Measurements from ENCODE around the gene DSCAM.
"Not testable (repeated sequence)": the region's sequence is repeated elsewhere in the genome, so short reads cannot be mapped to it uniquely, and the experiment has no call there.

Gene DSCAM

GRCh38 chr21:40453183-40453582 lies 393.8 kb downstream of the DSCAM start:
- DNase-seq (ENCODE audit: low read depth, low spot score) = no peak
- no peak overlapping the region for H3K4me3 ChIP-seq (ENCODE audit: low read length)

GRCh38 chr21:40452548-40452947 lies 394.4 kb downstream of the DSCAM start:
- DNase-seq (ENCODE audit: low read depth, low spot score) = no peak
- no peak overlapping the region for H3K4me3 ChIP-seq (ENCODE audit: low read length)

DNA sequence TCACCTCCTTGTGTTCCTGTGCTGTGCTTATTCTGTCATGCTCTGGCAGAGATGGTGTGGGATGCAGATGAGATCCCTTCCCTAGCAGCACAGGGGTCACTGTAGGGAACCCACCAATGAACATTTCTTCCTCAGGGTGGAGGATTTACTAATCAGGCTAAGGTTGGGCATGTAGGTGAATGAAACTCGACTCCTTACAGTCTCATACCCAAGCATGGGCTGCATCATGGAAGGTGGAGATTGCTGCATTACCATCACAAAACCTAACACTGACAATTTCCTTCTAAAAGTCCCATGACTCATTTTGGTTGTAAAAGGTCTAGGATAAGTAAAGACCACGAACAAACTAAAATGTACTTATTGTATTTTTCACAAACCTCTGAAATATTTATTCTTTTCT lies 399.9 kb downstream of the DSCAM start:
- no peak for DNase-seq (ENCODE audit: low read depth, low spot score)
- H3K4me3 ChIP-seq (ENCODE audit: low read length) = no peak overlapping the region

GRCh38 chr21:40445349-40445921 lies 401.5 kb downstream of the DSCAM start:
- no peak overlapping the region for H3K4me3 ChIP-seq (ENCODE audit: low read length)
- no peak for DNase-seq (ENCODE audit: low read depth, low spot score)

- H3K4me3 ChIP-seq (ENCODE audit: low read length); DNase-seq (ENCODE audit: low read depth, low spot score): not testable (repeated sequence)
These were observed 407.4 kb downstream of the DSCAM start for GRCh38 chr21:40439581-40439980.

DNA sequence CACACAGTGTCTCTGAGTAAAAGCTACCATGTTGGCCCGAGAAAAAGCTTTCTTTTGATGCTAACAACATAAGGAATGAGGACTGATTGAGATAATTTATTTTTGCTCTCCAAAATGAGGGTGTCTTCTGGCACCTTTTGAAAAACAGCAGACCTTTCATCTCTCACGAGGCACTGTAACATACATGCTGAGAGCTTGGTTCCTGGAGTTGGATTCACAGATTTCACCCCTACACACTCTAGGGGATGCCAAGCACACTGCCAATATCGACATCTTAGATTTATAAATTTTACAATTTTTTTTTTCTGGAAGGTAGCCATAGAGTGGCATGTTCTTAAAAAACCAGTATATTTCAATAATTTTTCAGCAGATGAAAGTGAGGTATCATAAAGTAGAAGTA lies 408.3 kb downstream of the DSCAM start:
- H3K4me3 ChIP-seq (ENCODE audit: low read length) = no peak overlapping the region
- no peak for DNase-seq (ENCODE audit: low read depth, low spot score)

- DNase-seq (ENCODE audit: low read depth, low spot score) = no peak
- no peak overlapping the region for H3K4me3 ChIP-seq (ENCODE audit: low read length)
These were observed 410.7 kb downstream of the DSCAM start for GRCh38 chr21:40436261-40436660.

DNA sequence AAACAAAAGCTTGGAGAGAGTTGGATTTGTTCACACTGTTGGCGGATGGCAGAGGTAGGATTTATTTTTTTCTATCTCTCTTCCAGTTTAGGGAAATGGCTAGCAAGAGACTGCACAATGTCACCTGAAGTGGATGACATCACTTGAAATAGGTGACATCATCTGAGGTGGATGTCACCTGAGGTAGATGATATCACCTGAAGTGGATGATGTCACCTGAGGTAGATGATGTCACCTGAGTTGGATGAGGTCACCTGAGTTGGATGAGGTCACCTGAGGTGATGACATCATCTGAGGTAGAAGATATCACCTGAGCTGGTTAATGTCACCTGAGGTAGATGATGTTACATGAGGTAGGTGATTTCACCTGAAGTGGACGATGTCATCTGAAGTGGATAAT lies 413.4 kb downstream of the DSCAM start:
- no peak overlapping the region for H3K4me3 ChIP-seq (ENCODE audit: low read length)
- DNase-seq (ENCODE audit: low read depth, low spot score) = no peak

DNA sequence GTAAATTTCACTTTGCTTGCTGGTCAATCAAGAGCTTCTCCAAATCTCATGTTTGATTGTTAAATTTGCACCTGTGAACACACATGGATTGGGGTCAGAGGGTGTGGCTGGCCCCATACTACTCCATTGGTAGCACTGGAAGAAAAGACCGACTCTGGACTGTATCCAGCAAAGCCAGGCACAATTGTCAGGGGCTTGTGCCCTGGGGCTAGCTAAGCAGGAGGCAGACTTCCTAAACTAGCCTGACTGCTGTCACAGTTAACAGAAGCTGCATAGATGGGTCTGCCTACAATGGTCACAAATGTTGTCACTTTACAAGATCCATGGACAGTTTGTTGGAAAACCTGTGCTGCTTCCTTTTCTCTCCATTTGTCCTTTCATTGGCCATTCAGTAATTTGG lies 421.0 kb downstream of the DSCAM start:
- DNase-seq (ENCODE audit: low read depth, low spot score) = no peak
- no peak overlapping the region for H3K4me3 ChIP-seq (ENCODE audit: low read length)

GRCh38 chr21:40422896-40423635 lies 423.9 kb downstream of the DSCAM start:
- DNase-seq (ENCODE audit: low read depth, low spot score) = no peak
- H3K4me3 ChIP-seq (ENCODE audit: low read length) = no peak overlapping the region

DNA sequence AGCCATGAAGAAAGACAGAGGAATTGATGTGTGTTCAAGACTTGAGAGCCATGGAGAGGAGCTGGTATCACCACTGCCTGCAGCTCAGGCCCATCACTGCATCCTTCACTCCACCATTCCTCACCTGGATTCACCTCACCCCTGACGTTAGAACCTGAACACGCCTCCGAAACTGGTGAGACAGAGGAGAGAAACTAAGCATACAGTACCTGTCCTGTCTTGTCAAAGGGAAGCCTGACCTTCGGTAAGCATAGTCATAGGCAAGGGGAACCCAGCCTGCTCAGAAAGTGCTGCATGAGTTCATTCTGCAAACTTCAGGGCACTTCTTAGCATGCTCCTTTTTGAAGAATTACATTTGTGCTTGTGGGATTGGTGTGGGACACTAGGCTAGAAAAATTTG lies 425.8 kb downstream of the DSCAM start:
- H3K4me3 ChIP-seq (ENCODE audit: low read length) = no peak overlapping the region
- no peak for DNase-seq (ENCODE audit: low read depth, low spot score)

DNA sequence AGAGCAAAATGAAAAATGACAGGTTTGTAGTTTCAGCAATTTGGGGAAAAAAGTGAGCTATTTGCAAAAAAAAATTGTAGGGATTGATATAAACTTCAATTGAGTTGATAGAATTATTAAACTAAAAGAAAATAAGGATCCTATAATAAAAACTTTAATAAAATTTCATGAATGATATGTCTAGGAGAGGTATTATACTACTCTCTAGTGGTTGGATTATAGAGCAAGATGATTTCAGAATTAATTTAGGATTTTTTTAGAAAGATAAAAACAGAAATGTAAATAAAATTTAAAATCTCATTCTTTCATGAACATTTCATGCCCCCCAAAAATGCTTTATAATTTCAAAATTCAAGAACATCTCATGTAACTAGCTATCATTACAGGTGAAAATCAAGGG lies 430.4 kb downstream of the DSCAM start:
- H3K4me3 ChIP-seq (ENCODE audit: low read length) = no peak overlapping the region
- DNase-seq (ENCODE audit: low read depth, low spot score) = no peak

- no peak overlapping the region for H3K4me3 ChIP-seq (ENCODE audit: low read length)
- DNase-seq (ENCODE audit: low read depth, low spot score) = no peak
These were observed 438.4 kb downstream of the DSCAM start for GRCh38 chr21:40408561-40408960.

GRCh38 chr21:40404396-40404800 lies 442.6 kb downstream of the DSCAM start:
- no peak overlapping the region for H3K4me3 ChIP-seq (ENCODE audit: low read length)
- no peak for DNase-seq (ENCODE audit: low read depth, low spot score)

DNA sequence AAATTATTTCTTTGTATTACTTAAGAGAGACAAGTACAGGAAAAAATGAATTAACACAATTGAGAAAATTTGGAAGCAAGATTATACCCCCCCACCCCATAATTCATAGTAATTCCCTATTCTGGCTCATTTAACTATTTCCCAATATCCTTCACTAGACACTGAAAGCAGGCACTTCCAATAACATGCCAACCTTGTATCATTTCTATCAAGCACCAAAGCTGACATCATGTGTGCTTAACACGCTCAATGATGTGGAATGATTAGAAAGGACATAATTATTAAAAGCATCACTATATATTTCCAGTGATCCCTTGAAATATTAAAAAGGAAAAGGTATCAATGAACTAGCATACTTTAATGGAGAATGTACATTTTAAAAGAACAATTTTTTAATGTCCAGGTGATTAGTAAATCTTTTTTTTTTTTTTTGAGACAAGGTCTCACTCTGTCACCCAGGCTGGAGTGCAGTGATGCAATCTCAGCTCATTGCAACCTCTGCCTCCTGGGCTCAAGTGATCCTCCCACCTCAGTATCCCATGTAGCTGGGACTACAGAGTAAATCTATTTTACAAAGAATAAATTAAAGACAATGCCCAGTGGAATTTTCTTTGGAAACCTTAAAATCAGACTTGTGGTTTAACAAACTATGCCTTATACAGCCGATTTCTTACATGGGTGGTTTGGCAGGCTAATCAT lies 443.9 kb downstream of the DSCAM start:
- no peak for DNase-seq (ENCODE audit: low read depth, low spot score)

GRCh38 chr21:40395732-40396131 lies 451.2 kb downstream of the DSCAM start:
- H3K4me3 ChIP-seq (ENCODE audit: low read length) = no peak overlapping the region
- no peak for DNase-seq (ENCODE audit: low read depth, low spot score)

More for the DNA sequence above, 443.9 kb downstream of the DSCAM start:
- H3K4me3 ChIP-seq (ENCODE audit: low read length) = no peak overlapping the region

DNA sequence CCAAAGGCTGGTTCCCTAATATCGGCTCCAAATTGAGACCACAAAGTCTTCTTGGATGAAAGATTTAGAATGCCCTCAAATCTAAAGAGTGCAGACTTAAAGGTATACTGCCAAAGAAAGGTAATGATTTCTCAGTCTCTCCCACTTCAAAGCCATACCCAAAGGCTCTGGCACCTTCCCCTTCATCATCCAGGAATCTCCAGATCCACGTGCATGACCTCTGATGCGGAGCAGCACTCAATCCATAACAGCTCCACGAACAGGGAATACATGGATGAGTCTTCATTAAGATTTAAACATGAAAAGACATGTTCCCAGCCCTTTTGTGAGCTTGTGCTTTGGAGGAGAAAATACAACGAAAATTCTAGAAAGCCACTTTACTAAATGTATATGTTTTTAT lies 453.9 kb downstream of the DSCAM start:
- no peak for DNase-seq (ENCODE audit: low read depth, low spot score)
- no peak overlapping the region for H3K4me3 ChIP-seq (ENCODE audit: low read length)

GRCh38 chr21:40388046-40388445 lies 458.9 kb downstream of the DSCAM start:
- H3K4me3 ChIP-seq (ENCODE audit: low read length) = no peak overlapping the region
- no peak for DNase-seq (ENCODE audit: low read depth, low spot score)

DNA sequence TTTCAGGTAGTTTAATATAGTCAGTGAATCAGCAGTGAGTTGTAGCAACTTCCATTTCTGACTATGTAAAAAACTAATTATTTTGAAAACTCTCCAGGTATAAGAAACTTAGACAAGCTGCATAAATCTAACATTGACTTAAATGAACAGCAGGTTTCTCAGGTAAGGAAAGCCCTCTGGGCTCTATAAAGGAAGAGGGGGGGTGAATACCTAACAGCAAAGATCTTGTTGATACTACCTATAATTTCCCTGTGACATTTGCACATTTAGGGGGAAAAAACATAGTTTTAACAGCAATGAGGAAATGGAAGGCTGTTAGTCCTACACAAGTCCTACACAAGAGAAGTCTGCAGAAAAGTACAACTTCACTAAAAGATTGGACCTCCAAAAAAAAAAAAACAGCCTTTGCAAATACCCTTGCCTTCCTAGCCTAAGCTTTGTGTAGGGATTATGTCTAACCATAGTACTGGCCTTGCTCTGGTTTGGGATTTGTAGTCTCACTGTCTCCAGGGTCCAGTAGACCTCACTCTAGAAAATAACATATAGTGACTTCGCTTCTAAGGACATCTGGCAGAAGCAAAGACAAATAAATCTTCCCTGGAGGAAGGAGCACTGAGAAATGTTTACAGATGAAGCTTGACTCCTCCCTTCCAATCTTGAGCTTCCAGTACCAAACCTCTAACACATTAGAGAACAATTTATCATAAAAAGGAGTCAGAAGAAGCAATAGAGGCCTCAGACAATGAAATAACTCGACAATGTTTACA lies 459.8 kb downstream of the DSCAM start:
- no peak for DNase-seq (ENCODE audit: low read depth, low spot score)
- H3K4me3 ChIP-seq (ENCODE audit: low read length) = no peak overlapping the region

Data from Jurkat, Clone E6-1 (cell line).